GM12874 (cell line): Measurements from ENCODE around the gene FXYD7.

Experiments used
- CTCF ChIP-seq: IDR thresholded peaks from 2 replicates; pipeline ENCODE4 v1.5.1; 2011; ENCODE audit warnings: low read depth, mild to moderate bottlenecking, control low read depth, low read length, moderate library complexity; ENCODE audit not compliant: insufficient read depth

FXYD7 gene

GRCh38 chr19:35155441-35155840 lies 12.4 kb downstream of the FXYD7 start:
- TF ChIP-seq CTCF, result no peak

- no peak for TF ChIP-seq CTCF
Observed at GRCh38 chr19:35155981-35156672, 13.1 kb downstream of the FXYD7 start.

GRCh38 chr19:35156673-35157014 lies 13.6 kb downstream of the FXYD7 start:
- TF ChIP-seq CTCF, result no peak

GRCh38 chr19:35157431-35157830 lies 14.4 kb downstream of the FXYD7 start:
- TF ChIP-seq CTCF, result no peak

GRCh38 chr19:35159606-35160005 lies 16.6 kb downstream of the FXYD7 start:
- no peak for TF ChIP-seq CTCF

- TF ChIP-seq CTCF, result no peak
Observed at GRCh38 chr19:35160629-35161433, 17.8 kb downstream of the FXYD7 start.

- TF ChIP-seq CTCF, result no peak
Observed at GRCh38 chr19:35161434-35161743, 18.3 kb downstream of the FXYD7 start.
